HFF-Myc (cell line): ENCODE data around the gene POP7.
A peak's percentile ranks its signal among the peaks of the same experiment; 100 is the strongest.

Experiments used
- DNase-seq: peaks from one replicate; pipeline ENCODE4 v3.0.0-alpha.2; 2011; ENCODE audit warnings: low read depth; ENCODE audit errors: extremely low read depth
- H3K4me3 ChIP-seq: replicated peaks from 2 replicates; pipeline ENCODE4 v1.5.1; 2011; ENCODE audit warnings: low read depth, mild to moderate bottlenecking, control low read depth, low read length
- TF ChIP-seq, protein P1 (sequence below): IDR thresholded peaks from 2 replicates; pipeline ENCODE4 v1.5.1; 2012; ENCODE audit warnings: mild to moderate bottlenecking, low read depth, low read length, control low read depth; ENCODE audit errors: missing control alignments

POP7 gene

DNA sequence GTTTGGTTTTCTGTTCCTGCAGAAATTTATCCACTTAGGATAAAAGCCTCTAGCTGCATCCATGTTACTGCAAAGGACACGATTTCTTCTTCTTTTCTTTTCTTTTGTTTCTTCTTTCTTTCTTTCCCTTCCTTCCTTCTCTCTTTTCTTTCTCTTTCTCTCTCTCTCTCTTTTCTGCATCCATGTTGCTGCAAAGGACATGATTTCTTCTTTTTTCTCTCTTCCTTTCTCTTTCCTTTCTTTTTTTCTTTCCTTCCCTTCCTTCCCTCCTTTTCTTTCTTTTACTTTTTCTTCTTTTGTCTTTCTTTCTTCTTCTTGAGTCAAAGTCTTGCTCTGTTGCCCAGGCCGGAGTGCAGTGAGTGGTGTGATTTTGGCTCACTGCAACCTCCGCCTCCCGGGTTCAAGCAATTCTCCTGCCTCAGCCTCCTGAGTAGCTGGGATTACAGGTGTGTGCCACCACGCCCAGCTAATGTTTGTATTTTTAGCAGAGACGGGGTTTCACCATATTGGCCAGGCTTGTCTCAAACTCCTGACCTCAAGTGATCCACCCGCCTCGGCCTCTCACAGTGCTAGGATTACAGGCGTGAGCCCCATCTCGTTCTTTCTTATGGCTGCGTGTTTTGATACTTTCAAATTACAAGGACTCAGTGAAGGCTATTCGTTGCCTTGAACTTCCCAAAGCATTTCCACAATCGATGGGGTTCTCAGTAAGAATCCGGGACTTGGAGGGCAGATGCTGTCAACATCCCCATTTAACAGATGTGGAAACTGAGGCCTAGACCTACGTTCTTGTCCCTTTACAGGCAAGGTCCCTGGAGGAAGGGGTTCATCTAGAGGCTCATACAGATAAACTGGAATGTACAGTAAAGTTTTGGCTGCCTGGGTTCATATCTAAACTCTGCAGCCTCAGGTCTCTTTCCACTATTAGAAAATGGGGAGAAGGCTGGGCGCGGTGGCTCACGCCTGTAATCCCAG lies 34.3 kb upstream of the POP7 start:
- H3K4me3 ChIP-seq = no peak overlapping the region
- no peak for DNase-seq
- TF ChIP-seq, protein P1, sequence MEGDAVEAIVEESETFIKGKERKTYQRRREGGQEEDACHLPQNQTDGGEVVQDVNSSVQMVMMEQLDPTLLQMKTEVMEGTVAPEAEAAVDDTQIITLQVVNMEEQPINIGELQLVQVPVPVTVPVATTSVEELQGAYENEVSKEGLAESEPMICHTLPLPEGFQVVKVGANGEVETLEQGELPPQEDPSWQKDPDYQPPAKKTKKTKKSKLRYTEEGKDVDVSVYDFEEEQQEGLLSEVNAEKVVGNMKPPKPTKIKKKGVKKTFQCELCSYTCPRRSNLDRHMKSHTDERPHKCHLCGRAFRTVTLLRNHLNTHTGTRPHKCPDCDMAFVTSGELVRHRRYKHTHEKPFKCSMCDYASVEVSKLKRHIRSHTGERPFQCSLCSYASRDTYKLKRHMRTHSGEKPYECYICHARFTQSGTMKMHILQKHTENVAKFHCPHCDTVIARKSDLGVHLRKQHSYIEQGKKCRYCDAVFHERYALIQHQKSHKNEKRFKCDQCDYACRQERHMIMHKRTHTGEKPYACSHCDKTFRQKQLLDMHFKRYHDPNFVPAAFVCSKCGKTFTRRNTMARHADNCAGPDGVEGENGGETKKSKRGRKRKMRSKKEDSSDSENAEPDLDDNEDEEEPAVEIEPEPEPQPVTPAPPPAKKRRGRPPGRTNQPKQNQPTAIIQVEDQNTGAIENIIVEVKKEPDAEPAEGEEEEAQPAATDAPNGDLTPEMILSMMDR = no peak

DNA sequence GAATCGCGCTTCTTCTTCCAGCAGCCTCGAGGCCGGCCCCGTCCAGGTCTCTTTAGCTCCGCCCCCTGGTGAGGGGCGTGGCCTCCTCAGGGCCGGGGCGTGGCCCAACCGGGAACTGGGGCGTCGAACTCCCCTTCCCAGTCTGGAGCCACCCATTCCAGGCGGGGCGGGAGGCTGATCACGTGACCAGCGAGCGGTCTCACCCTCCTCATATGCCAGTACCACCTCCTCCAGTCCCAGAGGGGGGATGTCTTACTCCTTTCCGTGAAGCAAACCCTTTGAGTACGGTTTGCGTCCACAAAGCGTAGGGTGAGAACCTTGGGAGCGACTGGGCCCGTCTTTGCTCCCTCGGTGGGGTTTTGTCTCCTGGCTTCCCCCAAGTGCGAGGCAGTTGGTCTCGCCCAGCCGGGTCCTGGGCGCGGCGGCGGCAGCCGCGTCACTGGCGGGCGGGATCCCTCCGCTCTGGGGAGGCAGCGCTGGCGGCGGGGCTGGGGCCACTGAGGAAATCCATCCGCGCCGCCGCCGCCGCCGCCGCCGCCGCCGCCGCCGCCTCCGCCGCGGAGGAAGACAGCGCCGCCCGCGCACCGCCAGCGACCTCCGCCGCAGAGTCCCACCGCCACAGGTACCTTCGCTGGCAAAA lies 32.5 kb upstream of the POP7 start, which contains the start of gene GNB2:
GNB2 (plus strand) TSS at position 439 of the 640 bp plus-strand sequence. CDS start 2,526 bp downstream, outside the sequence.
- H3K4me3 ChIP-seq = peak within 1 kb of the TSS; percentile 86
- TF ChIP-seq, protein P1 = no peak

DNA sequence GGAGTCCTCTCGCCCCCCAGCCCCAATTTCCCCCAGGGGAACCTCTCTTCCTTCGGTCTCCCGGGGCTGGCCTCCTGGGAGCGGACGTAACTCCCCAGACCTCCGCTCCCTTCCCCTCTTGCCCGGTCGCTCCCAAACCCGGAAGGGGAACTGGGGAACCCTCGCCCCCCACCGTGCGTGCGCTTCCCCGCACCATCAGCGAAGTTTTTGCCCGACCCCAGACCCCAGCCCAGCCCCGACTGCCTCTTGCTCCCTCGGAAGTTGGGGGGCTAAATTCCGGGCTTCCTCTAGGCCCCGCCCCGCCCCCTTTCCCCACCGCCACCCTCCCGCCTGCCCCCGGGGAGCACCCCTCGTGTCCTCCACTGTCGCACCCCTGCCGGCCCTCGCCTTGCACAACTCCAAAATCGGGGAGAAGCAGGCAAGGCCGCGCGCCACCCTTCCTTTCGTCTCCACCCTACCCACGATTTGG lies 31.9 kb upstream of the POP7 start:
- peak overlapping the region; percentile 86 for H3K4me3 ChIP-seq
- DNase-seq = no peak
- TF ChIP-seq, protein P1 = no peak

More for the DNA sequence above, 32.5 kb upstream of the POP7 start, which contains the start of gene GNB2:
- peak; percentile 96 for DNase-seq

DNA sequence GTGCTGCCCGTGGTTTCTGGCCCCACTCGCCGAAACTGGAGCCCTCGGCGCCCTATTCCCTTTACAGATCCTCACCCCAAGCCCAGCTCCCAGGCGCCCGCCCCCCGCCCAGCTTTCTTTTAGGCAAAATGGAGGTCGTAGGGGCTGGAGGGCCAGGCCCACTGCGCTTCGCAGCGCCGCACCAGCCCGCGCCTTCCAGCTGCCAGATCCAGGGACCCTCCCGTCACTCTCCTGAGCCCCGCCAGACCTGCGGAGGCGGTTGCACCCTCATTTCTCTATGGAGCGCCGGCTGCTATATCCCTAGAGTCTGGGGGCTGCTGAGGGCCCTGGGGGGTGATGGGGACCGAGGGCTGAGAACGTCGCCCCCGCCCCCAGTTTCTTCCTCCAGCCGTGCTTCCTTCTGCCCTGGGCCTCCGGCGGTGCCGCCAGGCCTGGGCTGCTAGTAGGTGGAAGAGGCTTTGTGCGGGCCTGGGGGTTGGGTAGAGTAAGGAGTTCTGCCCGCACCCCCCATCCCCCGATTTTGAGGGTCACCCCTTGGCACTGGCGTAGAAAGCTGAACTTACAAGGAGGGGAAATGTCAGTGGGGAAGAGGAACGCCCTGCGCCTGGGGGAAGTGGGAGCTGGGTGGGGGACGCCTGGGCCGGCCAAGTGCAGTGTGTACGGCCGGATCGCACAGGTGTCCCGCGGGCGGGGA lies 31.4 kb upstream of the POP7 start:
- TF ChIP-seq, protein P1 = no peak
- no peak for DNase-seq

DNA sequence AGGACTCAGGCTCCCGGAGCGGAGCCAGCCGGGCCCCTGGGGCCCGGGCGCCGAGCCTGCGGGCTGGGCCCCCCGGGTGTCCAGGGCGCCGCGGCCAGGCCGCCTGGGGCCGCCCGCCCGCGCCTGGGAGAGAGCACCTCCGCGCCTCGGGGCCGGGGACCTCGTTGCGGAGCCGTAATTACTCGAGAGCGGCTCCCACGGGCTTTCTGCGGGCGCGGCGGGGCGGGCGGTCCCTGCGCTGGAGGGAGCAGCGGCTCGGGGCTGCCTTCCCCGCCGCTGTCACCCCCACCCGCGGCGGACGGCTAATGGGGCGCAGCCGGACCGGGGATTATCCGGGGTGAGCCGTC lies 30.8 kb upstream of the POP7 start:
- TF ChIP-seq, protein P1 = no peak
- H3K4me3 ChIP-seq = peak overlapping the region; percentile 86
- DNase-seq = no peak

More for the DNA sequence above, 31.4 kb upstream of the POP7 start:
- peak overlapping the region; percentile 86 for H3K4me3 ChIP-seq

DNA sequence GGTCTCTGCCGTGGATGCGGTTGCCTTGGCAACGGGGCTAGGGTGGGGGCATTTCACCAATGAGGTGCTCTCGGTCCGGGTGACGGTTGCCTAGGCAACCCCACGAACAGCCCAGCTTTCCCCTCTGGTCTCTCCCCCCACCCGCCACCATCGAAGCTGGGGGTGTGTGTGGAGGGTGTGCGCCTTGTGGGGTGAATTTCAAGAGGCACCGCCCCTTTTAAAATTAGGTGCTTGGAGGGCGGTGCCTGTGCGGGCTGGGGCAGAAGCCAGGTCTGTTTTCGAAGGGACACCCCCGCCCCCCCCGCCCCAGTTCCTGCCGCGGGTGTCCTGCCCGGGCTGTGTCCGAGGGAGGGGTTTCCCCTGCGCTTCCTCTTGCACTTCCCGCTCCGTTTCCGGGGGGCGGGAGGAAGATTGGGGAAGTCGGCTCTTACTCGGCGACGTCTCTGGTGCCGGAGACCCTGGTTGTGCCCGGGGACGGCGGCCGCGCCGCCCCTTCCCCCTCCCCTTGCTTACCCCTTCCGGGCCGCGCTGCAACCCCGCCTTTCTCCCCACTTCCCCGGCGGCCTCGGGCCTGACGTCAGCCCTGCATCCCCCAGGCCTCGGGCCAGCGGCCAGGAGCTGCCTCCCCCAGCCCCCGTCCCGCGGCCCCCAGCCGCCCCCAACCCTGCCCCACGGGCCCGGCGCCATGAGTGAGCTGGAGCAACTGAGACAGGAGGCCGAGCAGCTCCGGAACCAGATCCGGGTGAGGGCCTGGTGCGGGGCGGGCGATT lies 30.2 kb upstream of the POP7 start:
- DNase-seq = peak; percentile 25
- peak overlapping the region; percentile 86 for H3K4me3 ChIP-seq
- TF ChIP-seq, protein P1 = no peak
